HCEC 1CT (cell line): ENCODE results near the gene IL32.
"Not testable (repeated sequence)": the region's sequence is repeated elsewhere in the genome, so short reads cannot be mapped to it uniquely, and the experiment has no call there.

ENCODE experiments used
- DNase-seq: peaks from one replicate; pipeline ENCODE4 v3.0.0-alpha.2; 2017

The IL32 gene

DNA sequence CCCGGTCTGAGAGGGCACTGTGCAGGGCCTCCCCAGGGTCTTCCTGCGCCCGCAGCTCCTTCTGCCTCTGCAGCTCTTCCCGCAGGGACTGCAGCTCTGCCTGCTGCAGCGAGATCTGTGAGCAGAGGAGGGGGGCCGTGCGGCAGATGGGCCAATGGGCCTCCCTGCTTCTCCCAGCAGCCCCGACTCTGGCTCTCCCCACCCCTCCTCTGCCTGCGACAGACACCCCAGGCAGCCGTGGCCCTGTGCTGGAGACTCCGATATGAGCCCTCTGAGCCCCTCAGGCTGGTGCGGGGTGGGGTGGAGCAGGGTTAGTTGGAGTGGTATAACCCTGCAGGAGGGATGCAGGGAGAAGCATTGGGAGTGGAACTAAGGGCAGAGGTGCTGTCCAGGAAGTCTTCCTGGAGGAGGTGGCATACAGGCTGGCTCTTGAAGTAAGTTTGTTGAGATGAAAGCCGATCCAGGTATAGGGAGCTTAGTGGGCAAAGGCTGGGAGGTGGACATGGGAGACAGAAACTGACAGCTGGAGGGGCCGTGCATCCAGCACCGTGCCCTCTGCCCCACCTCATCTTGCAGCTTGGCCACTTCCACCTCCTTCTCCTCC, 36.6 kb upstream of the IL32 start:
- no peak for DNase-seq

DNA sequence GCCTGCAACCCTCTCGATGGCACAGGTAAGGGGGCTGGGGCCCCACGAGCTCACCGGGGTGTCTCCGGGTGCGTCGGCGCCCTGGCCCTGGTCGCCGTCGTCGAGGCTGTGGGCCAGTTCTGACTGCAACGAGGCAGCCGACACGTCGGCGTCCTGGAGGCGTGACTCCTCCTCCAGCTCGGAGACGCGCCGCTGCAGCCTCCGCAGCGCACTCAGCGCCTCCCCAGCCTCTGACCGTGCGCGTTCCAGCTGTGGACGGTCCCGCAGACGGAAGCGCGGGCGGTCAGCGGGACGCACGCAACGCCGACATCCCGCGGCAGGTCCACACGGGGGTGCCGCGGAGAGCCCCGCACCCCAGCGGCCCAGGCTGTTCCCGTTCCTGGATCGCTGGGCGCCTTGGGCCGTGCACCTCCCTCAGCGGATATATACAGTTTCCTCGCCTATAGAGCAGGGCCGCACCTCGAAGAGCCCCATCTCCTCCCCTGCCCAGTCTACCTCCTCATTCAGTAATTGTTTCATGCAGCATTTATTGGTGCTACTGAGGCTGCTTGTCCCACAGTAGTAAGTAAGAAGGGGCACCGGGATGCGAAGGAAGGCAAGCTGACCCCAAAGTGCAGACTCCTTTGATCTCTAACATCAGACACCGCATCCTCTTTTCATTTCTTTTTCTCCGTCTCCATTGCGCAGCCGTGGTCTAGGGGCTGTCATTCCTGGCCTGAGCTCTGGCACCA, 35.8 kb upstream of the IL32 start:
- no peak for DNase-seq

DNA sequence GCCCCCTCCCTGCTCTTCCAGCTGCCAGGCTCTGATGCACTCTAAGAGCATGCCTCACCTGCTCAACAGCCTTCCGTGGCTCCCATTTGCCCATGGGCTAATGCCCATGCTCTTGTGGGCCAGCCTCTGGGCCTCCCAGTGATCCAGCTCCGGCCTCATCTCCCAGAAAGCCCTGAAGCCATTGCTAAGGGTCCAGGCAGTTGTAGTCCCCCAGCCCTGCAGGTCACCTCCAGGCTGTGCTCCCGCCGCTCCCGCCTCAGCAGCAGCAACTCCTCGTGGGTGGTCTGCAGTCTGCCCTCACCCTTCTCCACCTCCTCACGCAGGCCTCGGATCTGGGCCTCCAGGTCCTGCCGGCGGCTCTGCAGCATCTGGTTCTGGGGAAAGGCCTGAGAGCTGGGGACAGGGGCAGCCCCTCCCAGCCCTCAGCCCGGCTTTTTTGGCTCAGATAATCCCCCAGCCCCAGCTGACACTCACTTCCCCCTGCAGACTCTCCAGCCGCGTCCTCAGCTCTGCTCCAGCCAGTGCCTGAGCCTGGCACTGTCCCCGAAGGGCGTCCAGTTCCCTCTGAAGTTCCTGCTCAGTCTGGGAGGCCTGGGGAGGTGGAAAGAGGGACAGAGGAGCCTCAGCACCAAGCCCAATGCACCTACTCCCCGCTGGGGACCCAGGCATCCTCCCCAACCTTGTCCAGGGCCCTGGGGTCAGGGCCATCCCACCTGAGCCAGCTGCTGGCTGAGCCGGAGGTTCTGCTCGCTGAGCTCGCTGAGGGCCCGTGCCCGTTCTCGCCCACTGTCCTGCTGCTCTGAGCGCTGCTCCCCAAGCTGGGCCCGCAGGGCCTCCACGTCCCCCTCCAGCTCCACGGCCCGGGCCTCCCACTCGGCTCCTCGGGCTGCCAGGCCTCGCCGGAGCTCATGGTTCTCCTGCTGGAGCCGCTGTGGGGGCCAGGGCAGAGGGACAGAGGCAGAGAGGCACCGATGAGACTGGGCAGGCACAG, 34.9 kb upstream of the IL32 start:
- DNase-seq, result no peak

GRCh38 chr16:3032624-3033023, 32.8 kb upstream of the IL32 start:
- DNase-seq, result no peak

- no peak for DNase-seq
Measured at GRCh38 chr16:3035289-3035971, 30.0 kb upstream of the IL32 start.

DNA sequence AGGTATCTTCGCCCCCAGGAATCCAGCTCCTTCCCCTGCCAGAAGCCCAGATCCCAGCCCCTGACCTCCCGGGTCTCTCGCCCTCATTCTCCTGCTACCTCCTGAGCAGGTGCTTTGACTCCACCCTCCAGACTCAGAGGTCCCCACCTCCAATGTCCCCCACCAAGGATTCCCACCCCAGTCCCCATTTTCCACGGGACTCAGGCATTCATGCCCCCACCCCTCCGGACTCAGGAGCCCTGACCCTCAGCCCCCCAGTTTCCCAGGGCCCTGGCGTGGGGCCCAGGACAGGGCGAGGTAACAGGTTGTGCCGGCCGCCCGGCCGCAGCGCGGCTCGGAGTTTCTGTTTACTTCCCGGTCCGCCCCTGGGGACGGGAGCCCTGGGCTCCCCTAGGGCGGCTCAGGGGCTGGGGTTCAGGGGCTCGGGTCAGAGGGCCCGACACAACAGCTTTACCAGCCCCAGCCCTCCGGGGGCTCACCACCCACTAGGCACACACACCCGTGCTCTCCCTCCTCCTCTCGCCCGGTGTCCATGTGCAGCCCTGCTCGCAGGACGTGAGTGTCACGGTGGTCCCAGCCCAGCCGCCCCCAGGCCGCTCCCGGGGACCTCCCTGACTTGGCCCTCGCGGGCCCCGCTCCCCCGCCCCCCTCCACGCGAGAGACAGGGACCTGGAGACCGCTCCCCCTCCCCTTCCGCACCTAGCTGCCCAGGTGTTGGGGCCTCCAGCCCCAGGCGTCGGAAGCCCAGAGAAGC, 29.3 kb upstream of the IL32 start:
- no peak for DNase-seq

DNA sequence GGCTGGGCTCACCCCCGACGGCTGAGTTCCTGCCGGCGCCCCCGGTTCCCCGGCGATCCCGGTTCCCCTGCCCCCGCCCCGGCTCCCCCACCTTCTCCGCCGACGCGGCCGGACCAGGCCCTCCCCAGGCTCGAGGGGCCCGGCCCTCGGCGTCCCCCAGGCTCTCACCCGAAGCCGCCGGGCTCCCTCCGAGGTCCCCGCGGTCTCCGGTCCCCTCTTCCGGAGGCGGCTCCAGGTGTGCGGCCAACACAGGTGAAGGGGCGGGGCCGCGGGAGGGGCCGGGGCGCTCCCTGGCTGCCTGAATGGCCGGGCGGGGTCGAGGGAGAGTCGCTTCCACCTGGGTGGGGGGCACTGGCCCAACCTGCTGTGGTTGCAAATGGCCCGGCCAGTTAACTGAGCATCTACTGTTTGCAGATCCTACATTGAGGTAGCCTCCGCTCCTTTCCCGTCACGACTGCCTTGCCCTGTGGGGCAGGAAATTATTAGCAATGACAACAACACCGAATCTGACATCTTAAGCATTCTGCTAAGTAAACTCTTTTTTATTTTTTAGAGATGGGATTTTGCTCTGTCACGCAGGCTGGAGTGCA, 28.6 kb upstream of the IL32 start, which contains the start of gene BICDL2:
BICDL2 (minus strand) TSS at position 219 of the 590 bp plus-strand sequence. CDS start 1,448 bp downstream, outside the sequence.
- no peak for DNase-seq

- no peak for DNase-seq
Measured at GRCh38 chr16:3038256-3038655, 27.2 kb upstream of the IL32 start.

GRCh38 chr16:3038896-3039295, 26.5 kb upstream of the IL32 start:
- DNase-seq, result no peak

GRCh38 chr16:3042376-3042775, 23.1 kb upstream of the IL32 start:
- no peak for DNase-seq

GRCh38 chr16:3044708-3045107, 20.7 kb upstream of the IL32 start:
- no peak for DNase-seq

GRCh38 chr16:3045758-3046640, 19.4 kb upstream of the IL32 start, which contains the start of gene MMP25:
TSS of gene MMP25 (plus strand) at chr16:3046561. CDS start at chr16:3046918, 357 bp downstream.
- DNase-seq, result no peak

DNA sequence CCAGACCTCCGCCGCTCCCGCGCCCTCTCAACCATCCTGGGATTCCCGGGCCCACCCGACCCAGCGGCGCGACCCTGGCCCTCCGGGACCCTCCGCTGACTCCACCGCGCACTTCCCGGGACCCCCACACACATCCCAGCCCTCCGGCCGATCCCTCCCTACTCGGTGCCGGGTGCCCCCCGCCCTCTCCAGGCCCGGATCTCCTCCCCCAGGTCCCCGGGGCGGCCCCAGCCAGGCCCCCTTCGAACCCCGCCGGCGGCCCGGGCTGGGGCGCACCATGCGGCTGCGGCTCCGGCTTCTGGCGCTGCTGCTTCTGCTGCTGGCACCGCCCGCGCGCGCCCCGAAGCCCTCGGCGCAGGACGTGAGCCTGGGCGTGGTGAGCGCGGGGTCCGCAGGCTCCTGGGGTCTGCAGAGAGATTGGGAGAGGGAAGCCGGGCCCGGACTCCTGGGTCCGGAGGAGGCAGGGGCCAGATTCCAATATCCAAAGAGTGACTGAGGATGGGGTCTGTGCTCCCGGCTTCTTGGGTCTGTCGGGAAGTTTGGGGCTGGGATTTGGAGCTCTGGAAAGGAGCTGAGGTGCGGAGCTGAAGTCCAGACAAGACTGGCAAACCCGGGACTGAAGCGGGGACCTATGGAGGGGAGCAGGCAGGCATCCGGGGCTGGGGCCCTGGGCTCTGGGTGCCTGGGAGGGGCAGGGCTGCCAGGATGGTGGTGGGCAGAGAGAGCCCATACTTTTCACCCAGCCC, 18.6 kb upstream of the IL32 start:
- DNase-seq, result no peak

DNA sequence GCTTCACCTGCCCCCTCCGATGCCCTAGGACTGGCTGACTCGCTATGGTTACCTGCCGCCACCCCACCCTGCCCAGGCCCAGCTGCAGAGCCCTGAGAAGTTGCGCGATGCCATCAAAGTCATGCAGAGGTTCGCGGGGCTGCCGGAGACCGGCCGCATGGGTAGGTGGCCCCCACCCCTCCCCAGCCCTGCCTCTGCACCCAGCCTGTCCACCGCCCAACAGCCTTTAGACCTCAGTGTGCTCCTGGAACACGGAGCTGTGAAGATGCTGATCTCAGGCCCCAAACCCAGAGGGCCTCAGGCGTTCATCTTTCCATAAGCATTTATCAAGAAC, 18.1 kb upstream of the IL32 start:
- no peak for DNase-seq

- no peak for DNase-seq
Measured at GRCh38 chr16:3049921-3050481, 15.4 kb upstream of the IL32 start.

GRCh38 chr16:3050487-3050886, 15.0 kb upstream of the IL32 start:
- DNase-seq, result no peak

GRCh38 chr16:3051009-3051408, 14.4 kb upstream of the IL32 start:
- DNase-seq, result no peak

- DNase-seq, result no peak
Measured at GRCh38 chr16:3051494-3051893, 13.9 kb upstream of the IL32 start.

DNA sequence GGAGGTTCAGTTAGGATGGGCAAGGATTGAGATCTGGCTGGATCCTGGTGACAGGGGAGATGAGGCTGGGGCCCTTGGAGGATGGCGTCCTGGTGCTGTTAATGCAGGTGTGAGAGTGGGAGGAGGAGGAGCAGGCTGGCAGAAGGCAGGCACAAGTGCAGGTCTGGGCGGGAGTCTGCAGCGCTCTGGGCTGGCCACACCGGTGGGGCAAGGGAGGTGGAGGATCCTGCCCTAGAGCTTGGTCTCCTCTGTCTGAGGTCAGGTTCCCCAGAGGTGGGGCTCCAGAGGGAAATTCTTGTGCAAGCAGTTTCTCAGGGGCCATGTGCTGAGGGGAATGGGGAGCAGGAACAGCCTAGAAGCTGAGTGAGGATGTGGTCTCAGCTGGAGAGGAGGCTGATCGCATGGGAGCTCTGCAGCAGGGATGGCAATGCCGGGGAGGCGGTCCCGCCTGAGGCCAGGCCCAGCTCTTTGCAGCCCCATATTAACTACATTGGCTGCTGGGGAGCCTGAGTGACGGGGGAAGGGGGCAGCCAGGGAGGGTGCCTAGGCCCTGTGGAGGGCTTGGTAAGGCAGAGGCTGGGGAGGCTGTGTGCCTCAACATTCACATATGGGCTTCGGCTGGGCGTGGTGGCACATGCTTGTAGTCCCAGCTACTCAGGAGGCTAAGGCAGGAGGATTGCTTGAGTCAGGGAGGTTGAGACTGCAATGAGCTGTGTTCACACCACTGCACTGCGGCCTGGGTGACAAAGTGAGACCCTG, 12.7 kb upstream of the IL32 start:
- DNase-seq, result not testable (repeated sequence)
